ENCODE data around the gene MARCHF10.

DNA sequence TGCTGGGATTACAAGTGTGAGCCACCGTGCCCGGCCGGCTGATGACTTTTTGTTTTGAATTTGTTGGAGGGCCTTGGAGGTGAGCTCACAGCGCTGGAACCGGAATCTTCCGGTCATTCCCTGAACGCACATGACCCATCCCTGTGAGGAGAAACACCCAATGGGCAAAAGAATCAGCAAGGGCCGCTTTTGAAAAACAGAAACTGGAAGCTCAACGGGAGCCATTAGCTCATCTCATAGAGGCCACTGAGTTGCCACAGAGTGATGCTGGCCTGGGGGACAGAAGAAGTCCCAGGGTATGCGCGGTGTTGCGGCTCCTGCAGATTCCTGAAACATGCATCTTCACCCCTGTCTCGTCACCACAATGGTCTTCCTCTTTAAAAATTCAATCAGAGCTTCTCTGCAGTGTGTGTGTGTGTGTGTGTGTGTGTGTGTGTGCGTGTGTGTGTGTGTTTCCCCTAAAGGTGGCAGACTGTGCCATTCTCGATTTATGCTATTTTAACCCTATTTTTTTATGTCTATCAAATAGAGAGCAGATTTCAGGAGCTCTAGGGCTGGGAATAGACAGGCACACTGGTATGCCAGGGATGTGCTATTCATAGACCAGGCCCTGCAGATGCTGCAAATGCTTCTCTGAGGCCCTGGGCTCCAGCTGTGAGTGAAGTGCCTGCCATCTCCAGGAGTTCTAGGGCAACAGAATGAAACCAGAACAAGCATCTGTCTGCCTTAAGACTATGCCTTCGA, 68.3 kb downstream of the MARCHF10 start:
- TF ChIP-seq POLR2A (IDR thresholded peaks at IDR 0.05; ENCODE audit: low read length) (no peak), GATA1 (IDR thresholded peaks at IDR 0.05; ENCODE audit: low read depth, low read length) (no peak)
